Posterior vena cava (tissue), 2 donors: ENCODE results near the gene CA10. TPM values are rescaled to one million over a fixed set of nuclear protein-coding genes. Genes with fewer than 3 reads are reported as not detected.

Experiments used
- DNase-seq: peaks from one replicate; pipeline ENCODE4 v3.0.0-alpha.2; 2020; ENCODE audit warnings: low spot score
- intact Hi-C, 2 donors: fragments of 100-400 bp; cut with DNase I; formaldehyde crosslinking; loops; one replicate each; pipeline versions ENCODE4 v1.14.1 to v1.14.2; 2022 to 2023
- total RNA-seq, 2 donors: library from RNA; stranded (reverse); fragmentation: NEBNext Ultra II Directional; extraction: Animal tissue kit (Norgen Biotek cat#: 25700); gene quantifications; one replicate each; pipeline ENCODE4 v1.2.1, GENCODE V29; 2021
- donor health status: DM: yes; HTN: yes; CAD: no.
- donor health status: DM: yes; HTN: yes; CAD: no.

The CA10 gene
- total RNA-seq, 2 donors from 2014 or later, result not detected

DNA sequence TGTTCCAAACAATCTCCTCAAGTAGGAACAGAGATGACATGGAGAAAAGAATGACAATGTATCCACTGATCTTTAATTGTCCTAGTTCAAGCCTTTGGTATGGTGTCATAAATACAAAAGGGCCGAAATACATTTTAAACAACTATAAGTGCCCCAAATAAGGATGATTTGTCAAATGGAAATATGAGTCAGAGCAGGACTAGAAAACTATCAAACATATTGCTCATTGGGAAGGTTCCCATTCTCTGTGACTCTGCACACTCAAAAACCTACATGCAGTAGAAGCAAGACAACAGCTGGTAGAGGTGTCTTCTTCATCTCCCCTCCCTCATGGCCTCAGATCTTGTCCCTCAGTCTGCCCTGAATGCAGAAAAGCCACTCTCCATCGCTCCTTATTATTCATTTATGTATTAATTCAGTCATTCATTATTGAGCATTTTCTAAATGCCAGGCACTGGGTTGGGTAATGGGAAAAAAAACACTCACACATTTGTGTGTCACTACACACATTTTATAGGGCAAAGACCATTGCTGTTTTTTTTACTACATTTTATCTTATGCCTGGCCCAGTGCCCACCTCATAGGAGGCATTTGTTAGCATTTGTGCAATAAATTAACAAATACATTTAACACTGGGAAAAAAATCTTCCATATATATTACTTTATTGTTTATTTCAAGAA lies 10.1 kb downstream of the CA10 start:
- DNase-seq, result no peak
- intact Hi-C loops, result no loop called here

DNA sequence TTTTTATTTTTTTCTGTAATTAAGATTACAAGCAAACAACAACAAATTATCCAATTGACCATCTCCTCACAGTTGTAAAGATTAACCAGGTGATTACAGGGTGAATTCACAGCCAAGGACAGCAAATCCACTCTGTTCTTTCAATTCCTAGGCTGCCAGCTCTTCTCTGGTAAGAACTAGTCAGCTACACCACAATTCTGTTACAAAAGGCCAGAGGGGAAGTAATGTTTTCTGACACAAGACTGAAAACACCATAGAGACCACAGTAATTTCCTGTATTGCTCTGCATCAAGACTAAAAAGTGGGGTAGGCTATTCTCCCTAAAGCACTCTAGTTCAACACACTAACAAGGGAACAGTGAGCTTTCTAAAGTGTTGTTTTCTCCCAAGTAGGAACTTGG lies 10.6 kb downstream of the CA10 start:
- no peak for DNase-seq
- intact Hi-C loops, result no loop called here

DNA sequence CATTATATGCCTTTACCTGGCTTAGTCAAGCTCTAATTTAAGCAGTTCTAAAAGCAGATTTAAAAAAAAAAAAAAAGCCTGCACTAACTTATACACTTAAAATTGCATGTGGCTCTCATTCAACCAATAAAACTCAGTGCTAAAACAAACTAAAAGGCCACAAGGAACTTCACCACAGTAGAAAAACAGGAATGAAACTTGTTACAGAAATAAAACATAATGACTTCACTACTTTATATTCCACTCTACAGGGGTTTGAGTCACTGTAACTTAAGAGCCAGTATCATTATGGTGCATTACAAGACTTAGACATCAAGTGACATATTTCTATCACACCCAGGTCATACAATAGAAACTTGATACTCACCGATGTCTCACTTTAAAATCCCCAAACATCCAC lies 11.1 kb downstream of the CA10 start:
- intact Hi-C loops, result no loop called here
- no peak for DNase-seq

DNA sequence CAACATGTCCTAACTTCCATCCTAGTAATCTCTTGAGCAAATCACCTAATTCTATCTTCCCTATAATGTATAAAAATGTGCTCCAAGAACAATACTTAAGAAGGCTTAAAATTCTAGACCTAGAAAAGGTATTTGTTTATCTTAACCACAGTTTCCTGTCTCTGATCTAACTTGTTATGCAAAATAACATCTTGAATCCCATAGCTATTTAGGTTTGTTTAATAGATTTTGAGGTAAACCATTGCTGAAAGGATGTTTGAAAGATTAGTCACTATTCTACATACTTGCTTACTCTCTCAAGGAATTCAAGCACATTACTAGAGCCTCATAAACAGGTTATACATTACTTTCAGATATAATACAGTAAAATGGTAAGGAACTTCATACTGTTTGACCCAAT lies 13.0 kb downstream of the CA10 start:
- no peak for DNase-seq
- intact Hi-C loops, result no loop called here

DNA sequence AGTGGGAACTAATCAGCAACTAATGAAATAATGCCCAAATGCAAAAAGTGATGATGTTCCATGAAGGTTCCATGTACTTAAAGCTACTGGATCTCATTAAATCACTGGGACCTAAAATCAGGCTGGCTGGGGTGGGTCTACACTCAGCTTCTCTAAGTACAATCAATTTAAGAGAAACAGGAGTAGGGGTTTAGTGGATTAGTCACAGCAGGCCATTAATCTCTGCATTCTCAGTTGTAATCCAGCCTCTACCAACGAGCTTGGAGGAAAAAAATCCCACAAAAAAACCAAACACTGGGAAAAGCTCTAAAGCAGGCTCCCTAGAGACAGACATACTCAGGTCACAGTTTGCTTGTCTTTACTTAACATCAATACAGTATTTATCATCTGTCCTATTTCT lies 15.0 kb downstream of the CA10 start:
- DNase-seq, result no peak
- intact Hi-C loops, result no loop called here

DNA sequence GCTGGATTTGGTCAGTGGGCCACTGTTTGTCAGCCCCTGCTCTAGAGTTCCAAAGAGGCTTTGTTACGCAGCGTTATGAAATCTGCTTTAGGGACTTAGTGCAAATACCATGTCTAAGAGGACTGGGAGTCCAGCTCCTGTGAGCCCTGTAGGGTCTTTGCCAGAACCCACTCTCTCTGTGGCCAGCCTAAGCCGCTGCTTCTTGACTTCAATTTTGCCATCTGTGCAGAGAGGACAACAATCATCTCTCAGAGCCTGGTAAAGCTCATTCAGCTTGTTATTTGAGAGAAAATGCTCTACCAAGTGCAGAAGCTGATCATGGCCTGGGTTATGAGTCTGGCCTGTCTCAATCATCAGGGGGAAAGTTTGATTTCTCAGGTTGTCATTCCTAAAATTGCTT lies 17.9 kb downstream of the CA10 start:
- intact Hi-C loops, result no loop called here

DNA sequence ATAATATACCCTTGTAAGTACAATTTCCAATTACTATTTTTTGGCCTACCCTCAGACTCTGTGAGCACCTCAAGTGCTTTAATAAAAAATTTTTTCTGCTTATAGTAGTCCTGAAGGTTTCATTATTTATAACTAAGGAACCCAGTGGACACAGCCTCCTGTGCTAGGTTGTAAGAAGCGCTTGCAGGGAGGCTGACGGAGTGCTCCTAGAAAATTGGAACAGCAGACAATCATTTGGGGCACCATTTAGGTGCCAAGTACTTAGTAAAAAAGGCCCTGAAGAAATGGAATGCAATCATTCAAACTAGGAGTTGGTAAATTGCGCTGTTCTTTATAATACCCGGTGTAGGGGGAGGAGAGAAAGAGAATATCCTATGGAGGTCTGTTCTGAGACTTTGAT lies 19.8 kb downstream of the CA10 start:
- intact Hi-C loops, result no loop called here
- DNase-seq, result no peak

More for the DNA sequence above, 17.9 kb downstream of the CA10 start:
- no peak for DNase-seq

DNA sequence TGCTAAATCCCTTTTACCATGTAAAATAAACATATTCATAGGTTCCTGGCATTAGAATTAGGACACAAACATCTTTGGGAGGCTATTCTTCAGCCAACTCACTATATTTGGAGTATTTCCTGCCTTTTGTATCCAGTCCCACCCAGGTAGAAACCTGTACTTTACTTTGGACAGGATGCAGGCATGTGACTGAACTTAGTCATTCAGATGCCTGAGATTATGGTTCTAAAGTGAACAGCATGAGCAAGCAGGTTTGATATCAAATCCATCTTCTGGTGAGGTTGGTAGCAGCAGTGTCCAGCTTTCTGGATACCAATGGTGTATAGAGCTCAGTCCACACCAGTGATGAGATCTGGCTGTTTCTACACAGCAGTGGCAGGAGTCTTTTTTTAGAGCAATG lies 20.2 kb downstream of the CA10 start:
- intact Hi-C loops, result no loop called here
- DNase-seq, result no peak

DNA sequence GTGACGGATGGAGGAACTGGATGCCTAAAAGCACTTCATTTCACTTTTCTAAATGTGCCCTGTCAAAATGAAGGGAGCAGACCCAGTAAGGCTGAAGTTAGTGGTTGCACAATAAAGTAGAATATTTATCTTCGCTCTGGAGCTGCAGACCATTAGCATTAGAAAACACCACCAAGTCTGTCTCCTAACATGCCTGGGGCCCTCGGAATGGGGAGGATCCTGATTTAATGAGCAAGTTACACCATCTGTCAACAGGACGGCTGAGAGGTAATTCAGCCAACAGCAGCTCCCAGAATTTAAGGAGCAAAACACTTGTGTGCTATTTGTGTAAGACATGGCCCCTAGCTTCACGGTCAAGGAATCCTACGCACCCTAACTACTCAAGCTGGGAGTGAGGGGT lies 22.3 kb downstream of the CA10 start:
- DNase-seq, result no peak
- intact Hi-C loops, result no loop called here

DNA sequence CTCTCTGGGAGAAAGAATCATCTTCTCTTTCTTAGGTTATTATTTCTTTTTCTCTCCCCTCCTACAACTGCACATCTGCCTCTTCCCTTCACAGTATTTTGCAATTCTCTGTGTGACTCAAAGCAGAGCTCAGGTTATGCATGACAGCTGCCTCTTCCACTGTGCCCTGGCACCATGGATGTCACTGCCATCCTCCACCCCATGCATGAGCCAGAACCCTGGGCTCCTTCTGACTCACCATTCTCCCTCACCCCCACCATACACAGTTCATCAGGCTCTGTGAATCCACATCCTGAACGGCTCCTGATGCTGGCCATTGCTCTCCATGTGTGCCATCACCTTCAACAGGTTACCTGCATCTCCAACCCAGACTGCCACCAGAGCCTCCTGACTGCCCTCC lies 23.9 kb downstream of the CA10 start:
- DNase-seq, result no peak
- intact Hi-C loops, result no loop called here

DNA sequence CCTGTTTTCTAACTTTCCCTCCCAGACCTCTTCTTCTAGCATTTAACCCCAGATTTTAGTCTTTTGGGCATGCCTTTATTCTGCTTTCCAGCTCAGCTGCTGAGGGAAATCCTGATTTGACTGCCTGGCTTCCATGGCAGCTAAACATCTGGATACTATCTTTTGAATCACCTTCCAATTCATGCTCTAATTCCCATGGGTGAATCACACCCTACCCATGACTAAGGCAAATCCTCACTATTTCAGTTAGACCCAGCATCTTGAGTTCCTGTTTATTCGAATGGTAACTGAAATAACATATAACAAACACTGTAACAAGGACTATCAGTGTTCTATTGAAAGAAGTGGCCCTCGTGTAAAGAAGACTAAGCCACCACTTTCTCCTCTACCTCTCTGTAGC lies 29.8 kb downstream of the CA10 start:
- intact Hi-C loops, result no loop called here
- no peak for DNase-seq

DNA sequence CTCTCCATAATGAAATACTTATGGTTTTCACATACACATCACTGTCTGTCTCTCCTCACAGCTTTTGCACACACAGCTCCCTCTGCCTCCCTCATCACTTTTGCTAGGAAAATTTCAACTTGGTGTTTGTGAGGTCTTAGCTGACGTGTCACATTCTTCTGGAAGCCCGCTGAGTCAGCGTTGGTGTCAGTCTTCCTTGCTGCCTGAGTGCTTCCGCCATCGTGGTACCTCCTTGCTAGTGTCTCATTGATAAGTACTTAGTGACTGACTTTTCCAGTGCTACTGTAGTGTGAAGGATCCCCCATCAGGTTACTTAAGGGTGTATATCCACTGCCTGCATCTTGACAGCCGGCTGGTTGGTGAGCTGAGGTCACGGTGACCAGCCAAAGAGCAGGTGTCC lies 33.5 kb downstream of the CA10 start:
- DNase-seq, result no peak
- intact Hi-C loops, result no loop called here

DNA sequence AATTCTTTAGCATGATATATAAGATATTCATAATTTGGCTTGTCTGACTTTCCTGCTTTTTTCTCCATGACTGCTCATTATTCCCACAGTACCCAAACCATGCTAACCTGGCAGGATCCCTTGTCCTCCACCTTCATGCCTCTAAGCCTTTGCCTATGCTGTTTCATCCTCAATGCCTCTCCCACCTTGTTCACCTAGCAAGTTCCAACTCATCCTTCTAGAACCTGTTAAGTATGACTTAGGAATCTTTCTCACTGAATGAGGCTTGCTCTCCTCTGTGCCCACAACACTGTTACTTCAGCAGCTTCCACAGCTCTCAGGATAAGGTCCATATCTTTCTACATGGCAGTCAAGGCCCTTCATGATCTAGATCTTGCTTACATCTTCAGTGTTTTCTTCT lies 34.0 kb downstream of the CA10 start:
- intact Hi-C loops, result no loop called here
- DNase-seq, result no peak

DNA sequence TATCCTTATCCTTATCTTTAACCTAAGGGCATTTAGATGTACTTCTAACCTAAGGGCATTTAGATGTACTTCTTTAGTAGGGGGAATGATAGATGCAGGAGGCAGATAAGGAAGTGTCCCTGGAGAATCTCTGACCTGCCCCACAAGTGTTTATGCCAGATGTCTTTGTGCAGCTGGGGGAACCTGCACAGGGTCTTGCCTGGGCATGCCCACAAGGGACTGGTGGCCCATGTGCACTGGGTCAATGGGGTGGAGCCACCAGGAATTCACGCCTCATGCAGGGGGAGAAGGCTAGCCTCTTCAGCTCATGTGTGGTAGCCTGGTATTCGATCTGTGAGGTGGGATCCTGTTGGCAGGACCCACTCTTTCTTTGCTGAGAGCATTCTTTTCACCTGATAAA lies 38.0 kb downstream of the CA10 start:
- intact Hi-C loops, result no loop called here
- no peak for DNase-seq

DNA sequence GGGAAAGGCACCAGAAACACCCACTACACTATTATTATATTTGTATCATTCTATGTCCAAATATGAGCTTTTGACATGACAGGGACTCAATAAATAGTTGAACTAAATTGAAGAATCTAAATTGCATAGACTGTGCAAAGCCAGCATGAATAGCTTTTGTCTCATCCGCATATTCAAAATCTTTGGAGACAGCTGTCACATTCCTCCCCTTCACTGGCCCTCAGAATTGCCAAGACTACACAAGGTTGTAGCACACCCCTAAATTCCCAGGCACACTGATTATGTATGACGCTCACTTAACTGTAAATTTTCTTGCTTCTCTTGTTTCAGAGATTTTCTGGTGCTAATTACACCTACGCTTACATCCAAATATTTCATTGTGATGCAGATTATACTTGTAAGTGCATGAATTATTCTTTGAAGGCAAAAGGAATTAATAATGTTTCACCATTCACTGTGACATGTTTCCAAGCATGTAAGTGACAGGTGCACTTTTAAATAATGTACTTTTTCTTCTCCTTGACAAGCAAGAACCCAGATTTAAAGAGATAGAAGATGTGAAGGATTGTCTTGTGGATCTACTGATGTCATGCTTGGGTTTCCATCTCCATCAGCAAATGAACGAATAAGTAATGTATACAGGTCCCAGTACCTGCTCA lies 47.5 kb downstream of the CA10 start:
- no peak for DNase-seq
- intact Hi-C loops, result no loop called here

DNA sequence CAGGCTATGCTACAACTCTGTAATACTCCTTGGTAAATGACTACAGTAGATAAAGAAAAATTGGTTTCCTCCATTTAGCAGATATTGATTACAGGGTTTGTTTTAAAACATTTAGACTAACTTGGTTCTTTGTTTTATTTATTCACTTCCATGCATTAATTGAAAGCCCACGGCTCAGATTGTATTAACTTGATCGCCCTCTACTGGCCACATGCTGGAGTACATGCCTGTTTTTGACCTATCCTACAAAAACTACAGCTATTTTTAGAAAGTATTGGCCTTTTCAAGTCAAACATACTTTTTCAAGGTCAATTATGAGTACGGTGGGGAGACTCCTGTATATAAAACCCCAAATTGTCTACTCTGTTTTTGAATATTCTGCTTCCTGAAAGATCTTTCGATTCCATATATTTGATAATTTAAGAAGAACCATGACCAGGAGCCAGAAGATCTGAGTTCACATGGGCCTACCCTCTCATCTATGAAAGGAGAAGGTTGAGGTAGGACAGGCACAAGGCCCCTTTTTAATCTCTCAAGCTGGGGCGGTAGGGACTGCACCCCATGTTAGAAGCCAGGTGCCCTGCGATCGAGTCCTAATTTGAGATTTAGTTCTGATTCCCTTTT lies 51.8 kb downstream of the CA10 start:
- DNase-seq, result no peak
- intact Hi-C loops, result loop anchor here (5.0 to 10.0 kb wide), 2 partner anchors 342 to 344 kb away; no protein-coding TSS in a partner anchor

DNA sequence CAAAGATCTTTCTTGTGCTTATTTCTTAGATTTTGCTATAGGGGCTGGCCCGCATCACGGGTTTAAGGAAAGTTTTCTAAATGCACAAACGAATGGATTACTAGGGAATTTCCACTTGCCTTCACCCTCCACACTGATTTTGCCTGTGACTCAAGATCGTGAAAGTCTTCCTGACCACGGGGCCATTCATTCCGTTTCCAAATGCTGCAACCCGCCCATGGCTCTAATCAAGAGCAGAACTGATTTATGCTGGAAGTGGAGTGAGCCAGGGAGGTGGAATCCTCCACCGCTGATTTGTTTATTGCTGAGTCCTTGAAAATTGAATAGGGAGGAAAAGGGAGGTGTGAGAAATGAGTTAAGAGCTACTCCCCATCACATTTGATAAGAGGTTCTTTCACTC lies 52.4 kb downstream of the CA10 start:
- intact Hi-C loops, result loop anchor here (5.0 to 10.0 kb wide), 2 partner anchors 341 to 344 kb away; no protein-coding TSS in a partner anchor

DNA sequence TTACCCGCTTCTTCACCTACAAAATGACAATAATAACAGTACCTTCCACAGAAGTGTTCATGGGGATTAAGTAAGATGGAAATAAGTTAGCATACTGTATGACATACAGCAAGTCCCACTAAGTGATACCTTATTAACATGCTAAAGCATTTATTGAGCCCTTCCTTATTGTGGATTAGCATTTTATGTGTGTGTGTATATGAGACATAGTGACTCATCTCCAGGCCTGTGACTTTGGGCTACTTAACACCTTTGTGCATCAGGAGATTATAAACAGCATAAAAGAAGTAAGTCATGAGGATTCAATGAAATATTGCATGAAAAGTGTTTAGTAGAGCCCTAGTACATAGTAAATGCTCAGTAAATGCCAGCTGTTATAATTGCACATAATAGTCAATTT lies 52.9 kb downstream of the CA10 start:
- intact Hi-C loops, result loop anchor here (5.0 to 10.0 kb wide), 2 partner anchors 341 to 343 kb away; no protein-coding TSS in a partner anchor
- DNase-seq, result no peak

More for the DNA sequence above, 52.4 kb downstream of the CA10 start:
- DNase-seq, result no peak

DNA sequence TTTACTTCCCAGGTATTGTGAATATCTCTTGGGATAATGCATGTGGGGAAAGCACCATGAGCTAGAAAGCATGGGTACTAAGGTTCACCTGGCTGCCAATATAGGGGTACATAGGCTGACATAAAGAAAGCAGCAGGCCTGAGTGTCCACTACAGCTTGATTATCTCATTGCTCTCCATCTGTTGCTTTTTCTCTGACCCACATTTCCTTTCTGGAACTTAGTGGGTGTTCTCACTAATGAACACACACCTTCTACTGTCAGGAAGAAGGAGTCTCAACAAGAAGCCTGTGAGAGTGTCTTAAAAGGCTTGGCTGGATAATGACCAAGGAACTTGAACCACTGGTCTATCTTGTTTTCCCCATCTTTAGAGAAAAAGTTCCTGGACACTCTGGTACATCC lies 62.5 kb downstream of the CA10 start:
- no peak for DNase-seq
- intact Hi-C loops, result no loop called here

DNA sequence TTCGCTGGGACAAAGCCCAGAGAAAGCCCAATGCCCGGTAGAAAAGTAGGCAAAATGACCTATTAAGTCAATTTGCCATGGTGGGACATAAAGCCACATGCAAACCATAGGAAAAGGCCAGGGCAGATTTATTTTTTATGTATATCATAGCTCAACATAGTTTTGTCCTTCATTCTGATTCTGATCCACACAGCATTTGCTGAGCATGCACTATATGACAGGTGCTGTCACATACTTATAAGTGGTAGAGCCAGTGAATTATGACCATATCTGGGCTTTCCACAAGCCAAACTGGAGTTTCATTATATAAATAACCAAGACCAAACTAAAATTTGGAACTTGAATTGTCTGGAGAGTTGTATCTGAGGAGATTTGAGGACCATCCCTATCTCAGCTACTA lies 74.3 kb downstream of the CA10 start:
- intact Hi-C loops, result no loop called here
- DNase-seq, result no peak

DNA sequence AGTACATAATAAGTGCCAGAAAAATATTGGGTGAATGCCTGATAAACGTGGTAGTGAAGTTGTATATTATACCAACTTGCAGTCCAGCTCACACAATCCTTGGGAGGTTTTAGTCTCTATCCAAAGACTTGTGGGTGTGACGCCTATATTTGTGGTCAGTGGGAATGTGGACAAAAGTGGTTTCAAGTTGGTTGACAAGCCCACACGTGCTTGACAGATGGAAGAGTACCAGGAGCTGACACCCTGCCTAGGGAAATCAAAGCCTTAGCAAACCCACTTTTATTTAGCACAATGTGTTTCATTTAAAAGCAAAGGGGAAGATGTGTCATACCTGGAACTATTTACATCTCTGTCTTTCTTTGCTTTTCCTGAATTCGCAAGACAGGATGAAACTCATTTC lies 79.0 kb downstream of the CA10 start:
- no peak for DNase-seq
- intact Hi-C loops, result no loop called here
